ENCODE measurements around the gene CAMSAP2.

The CAMSAP2 gene

GRCh38 chr1:200710166-200710565, 28.5 kb upstream of the CAMSAP2 start:
- no peak for DNase-seq (ENCODE audit: low read depth)
- no peak for TF ChIP-seq POLR2A (IDR thresholded peaks at IDR 0.05; ENCODE audit: extremely low read depth, insufficient read length)
- no peak for TF ChIP-seq MYC (IDR thresholded peaks at IDR 0.05; ENCODE audit: low read depth, low read length)
- TF ChIP-seq MAX (IDR thresholded peaks at IDR 0.05; ENCODE audit: low read depth, low read length): no peak
- TF ChIP-seq CTCF (IDR thresholded peaks at IDR 0.05; ENCODE audit: low read depth, low read length): no peak
- H3K4me3 ChIP-seq (ENCODE audit: low read depth, low read length): no peak overlapping the region

GRCh38 chr1:200714504-200715187, 24.0 kb upstream of the CAMSAP2 start:
- TF ChIP-seq MYC (IDR thresholded peaks at IDR 0.05; ENCODE audit: low read depth, low read length): no peak
- TF ChIP-seq MAX (IDR thresholded peaks at IDR 0.05; ENCODE audit: low read depth, low read length): no peak
- TF ChIP-seq POLR2A (IDR thresholded peaks at IDR 0.05; ENCODE audit: extremely low read depth, insufficient read length): no peak
- TF ChIP-seq CTCF (IDR thresholded peaks at IDR 0.05; ENCODE audit: low read depth, low read length): no peak
- no peak for DNase-seq (ENCODE audit: low read depth)
- no peak overlapping the region for H3K4me3 ChIP-seq (ENCODE audit: low read depth, low read length)

GRCh38 chr1:200720199-200720598, 18.5 kb upstream of the CAMSAP2 start:
- H3K4me3 ChIP-seq (ENCODE audit: low read depth, low read length): no peak overlapping the region
- no peak for DNase-seq (ENCODE audit: low read depth)
- TF ChIP-seq MAX (IDR thresholded peaks at IDR 0.05; ENCODE audit: low read depth, low read length) (no peak), MYC (IDR thresholded peaks at IDR 0.05; ENCODE audit: low read depth, low read length) (no peak), POLR2A (IDR thresholded peaks at IDR 0.05; ENCODE audit: extremely low read depth, insufficient read length) (no peak), CTCF (IDR thresholded peaks at IDR 0.05; ENCODE audit: low read depth, low read length) (no peak)

GRCh38 chr1:200724064-200724463, 14.6 kb upstream of the CAMSAP2 start:
- H3K4me3 ChIP-seq (ENCODE audit: low read depth, low read length): no peak overlapping the region
- TF ChIP-seq POLR2A (IDR thresholded peaks at IDR 0.05; ENCODE audit: extremely low read depth, insufficient read length) (no peak), CTCF (IDR thresholded peaks at IDR 0.05; ENCODE audit: low read depth, low read length) (no peak), MAX (IDR thresholded peaks at IDR 0.05; ENCODE audit: low read depth, low read length) (no peak), MYC (IDR thresholded peaks at IDR 0.05; ENCODE audit: low read depth, low read length) (no peak)
- DNase-seq (ENCODE audit: low read depth): no peak

- no peak overlapping the region for H3K4me3 ChIP-seq (ENCODE audit: low read depth, low read length)
- DNase-seq (ENCODE audit: low read depth): no peak
- TF ChIP-seq MAX (IDR thresholded peaks at IDR 0.05; ENCODE audit: low read depth, low read length) (no peak), MYC (IDR thresholded peaks at IDR 0.05; ENCODE audit: low read depth, low read length) (no peak)
Observed at GRCh38 chr1:200727257-200727656, 11.4 kb upstream of the CAMSAP2 start.

- DNase-seq (ENCODE audit: low read depth): no peak
- TF ChIP-seq POLR2A (IDR thresholded peaks at IDR 0.05; ENCODE audit: extremely low read depth, insufficient read length) (no peak), MYC (IDR thresholded peaks at IDR 0.05; ENCODE audit: low read depth, low read length) (no peak), MAX (IDR thresholded peaks at IDR 0.05; ENCODE audit: low read depth, low read length) (no peak), CTCF (IDR thresholded peaks at IDR 0.05; ENCODE audit: low read depth, low read length) (no peak)
- H3K4me3 ChIP-seq (ENCODE audit: low read depth, low read length): no peak overlapping the region
Observed at GRCh38 chr1:200729863-200730262, 8.8 kb upstream of the CAMSAP2 start.
